IPS-NIHi7 (cell line): ENCODE results near the gene MORC2.

Experiments used
- DNase-seq: peaks from one replicate; pipeline ENCODE4 v3.0.0; 2012; ENCODE audit warnings: mixed read lengths; ENCODE audit errors: extremely low spot score

The MORC2 gene

GRCh38 chr22:30889268-30889995 lies 79.1 kb downstream of the MORC2 start:
- DNase-seq: no peak

GRCh38 chr22:30887861-30888260 lies 80.7 kb downstream of the MORC2 start:
- no peak for DNase-seq

- no peak for DNase-seq
These were observed 81.1 kb downstream of the MORC2 start for GRCh38 chr22:30887453-30887852.

DNA sequence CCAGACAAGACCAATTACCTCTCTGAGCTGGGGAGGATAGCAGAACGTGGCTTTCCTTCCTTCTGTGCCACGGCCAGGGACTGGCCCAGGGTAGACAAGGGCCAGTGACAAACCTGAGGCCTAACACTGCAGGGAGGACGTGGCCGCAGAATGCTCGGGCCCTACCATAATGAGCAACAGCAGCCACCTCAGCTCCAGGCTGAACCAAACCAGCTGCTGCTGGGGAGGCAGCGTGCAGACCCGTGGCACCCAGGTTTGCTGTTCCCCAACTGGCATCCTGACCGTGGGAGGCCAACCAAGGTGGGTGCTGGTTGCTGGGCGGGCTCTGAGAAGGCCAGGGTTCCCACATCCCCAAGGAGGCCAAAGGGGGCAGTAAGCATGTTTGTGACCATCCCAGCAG lies 83.0 kb downstream of the MORC2 start:
- DNase-seq: no peak

- DNase-seq: no peak
These were observed 83.6 kb downstream of the MORC2 start for GRCh38 chr22:30885001-30885366.

- DNase-seq: no peak
These were observed 84.2 kb downstream of the MORC2 start for GRCh38 chr22:30884211-30885000.

GRCh38 chr22:30883586-30884145 lies 84.9 kb downstream of the MORC2 start:
- no peak for DNase-seq

- no peak for DNase-seq
These were observed 85.5 kb downstream of the MORC2 start for GRCh38 chr22:30882974-30883533.

- DNase-seq: no peak
These were observed 86.3 kb downstream of the MORC2 start for GRCh38 chr22:30882184-30882717.

- DNase-seq: peak; percentile 57
These were observed 87.0 kb downstream of the MORC2 start for GRCh38 chr22:30881361-30882183.

DNA sequence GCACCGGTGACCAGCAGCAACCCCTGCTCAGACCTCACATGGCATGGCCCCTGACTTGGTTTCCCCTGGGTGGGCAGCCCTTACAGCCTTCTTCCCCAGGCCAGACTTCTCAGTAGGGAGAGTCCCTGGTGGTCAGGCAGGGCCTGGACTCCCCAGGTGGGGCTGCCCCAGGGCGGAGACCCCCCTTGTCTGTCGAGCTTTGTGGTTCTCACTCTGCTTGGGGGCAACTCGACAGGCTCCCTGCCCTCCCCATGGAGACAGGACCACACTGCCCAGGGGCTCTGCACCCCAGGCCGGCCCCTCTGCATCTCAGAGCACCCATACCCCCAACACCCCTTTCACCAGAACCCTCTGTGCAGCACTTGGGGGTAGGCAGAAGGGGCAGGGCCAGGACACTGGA lies 87.7 kb downstream of the MORC2 start:
- no peak for DNase-seq

DNA sequence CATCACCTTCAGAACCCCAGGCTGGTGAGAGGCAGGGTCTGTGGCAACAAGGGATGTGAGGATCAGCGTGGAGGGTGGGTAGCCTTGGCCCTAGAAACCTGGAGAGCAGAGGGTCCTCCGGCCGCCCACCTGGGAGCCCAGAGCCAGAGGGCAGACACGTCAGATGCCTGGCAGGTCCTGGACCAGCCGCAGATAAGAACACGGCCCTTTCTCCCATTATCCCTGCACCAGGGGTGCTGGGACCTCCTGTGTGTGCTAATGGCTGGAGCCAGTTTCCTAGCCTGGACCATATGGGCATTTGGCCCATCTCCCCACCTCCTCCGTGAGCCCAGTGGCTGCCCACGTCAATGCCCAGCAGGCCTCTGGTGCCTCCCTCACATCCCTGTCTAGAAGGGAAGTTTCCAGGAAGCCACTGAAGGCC lies 88.4 kb downstream of the MORC2 start:
- DNase-seq: no peak

GRCh38 chr22:30879415-30879797 lies 89.2 kb downstream of the MORC2 start:
- no peak for DNase-seq

GRCh38 chr22:30878516-30879414 lies 89.8 kb downstream of the MORC2 start:
- DNase-seq: no peak

DNA sequence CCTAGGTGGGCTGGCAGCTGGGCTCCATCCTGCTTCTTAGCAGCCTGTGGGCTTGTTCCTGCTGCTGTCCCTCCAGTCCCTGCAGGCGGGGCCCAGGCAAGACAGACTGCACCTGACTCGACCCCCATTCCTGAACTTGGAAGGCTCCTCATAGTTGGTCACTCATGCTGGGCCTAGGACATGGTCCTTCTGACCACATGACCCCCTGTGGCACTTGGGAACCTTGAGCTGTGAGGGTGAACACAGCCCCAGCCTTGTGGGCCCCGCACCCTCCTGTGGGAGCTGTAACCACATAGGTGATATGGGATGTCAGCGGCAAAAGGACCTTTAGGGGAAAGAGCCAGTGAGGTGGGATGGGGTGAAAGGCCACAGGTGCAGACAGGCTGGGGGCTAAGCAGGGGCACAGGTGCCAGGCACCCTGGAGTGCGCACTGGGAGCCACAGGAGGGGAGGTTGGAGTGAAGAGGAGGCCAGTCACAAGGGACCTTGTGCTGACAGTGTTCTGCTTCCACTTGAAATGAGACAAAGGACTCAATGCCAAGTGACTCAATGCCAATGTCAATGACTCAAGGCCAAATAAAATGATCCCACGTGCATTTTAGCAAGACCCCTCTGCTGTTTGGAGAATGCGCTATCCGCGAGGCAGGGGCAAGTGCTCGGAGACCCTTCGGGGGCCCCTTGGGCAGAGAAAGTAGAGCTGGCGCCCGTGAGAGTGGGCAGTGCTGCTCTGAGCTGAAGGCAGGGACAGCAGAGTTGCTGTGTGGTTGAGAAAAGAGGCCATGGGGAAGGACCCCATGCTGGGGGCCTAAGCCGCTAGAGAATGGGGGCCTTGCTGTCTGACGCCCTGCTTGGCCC lies 90.7 kb downstream of the MORC2 start:
- DNase-seq: no peak

GRCh38 chr22:30876915-30877553 lies 91.5 kb downstream of the MORC2 start:
- DNase-seq: no peak

DNA sequence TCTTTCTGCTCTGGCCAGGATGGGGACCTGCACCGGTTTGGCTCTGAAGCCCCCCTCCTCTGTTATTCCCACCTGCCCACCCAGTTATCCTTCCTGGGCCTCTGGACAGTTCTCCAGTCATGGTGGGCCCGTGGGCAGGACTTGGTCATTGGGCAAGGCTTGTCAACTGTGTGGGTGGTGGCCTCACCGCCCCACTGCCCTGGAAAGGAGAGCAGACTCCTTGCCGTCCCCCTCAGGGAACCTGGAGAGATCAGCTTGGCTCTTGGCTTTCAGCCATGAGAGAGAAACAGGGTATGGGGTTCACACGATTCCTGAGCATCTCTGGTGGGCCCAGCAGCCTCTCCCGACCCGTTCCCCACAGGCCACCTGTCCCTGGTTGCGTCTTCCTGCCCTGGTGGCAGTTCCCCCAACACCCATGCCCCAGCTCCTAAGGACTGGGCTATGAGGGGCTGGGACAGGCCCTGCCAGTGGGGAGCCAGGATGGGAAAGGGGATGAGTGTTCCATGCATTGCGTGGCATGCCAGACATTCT lies 92.3 kb downstream of the MORC2 start:
- no peak for DNase-seq

GRCh38 chr22:30875481-30876215 lies 92.9 kb downstream of the MORC2 start:
- no peak for DNase-seq
